Gastrocnemius medialis (tissue), 4 donors: Measurements from ENCODE around the gene GTSE1.

Source experiments
- CTCF ChIP-seq, 5 experiments: fragments of 450-650 bp in 3 of 5; fragments of 200-600 bp in 2 of 5; sonication (generic) in 2 of 5; IDR thresholded peaks in 4 of 5; conservative IDR thresholded peaks in 1 of 5; 1 replicate in 4 of 5; 2 replicates in 1 of 5; pipeline ENCODE4 v1.5.1; 2016 to 2019; ENCODE audit warnings: antibody characterized with exemption in 5 of 5, mild to moderate bottlenecking in 3 of 5, moderate library complexity in 3 of 5
- POLR2A ChIP-seq, 2 donors: fragments of 450-650 bp; IDR thresholded peaks; one replicate each; pipeline ENCODE4 v1.6.1; 2017; ENCODE audit warnings: antibody characterized with exemption in 2 of 2, mild to moderate bottlenecking in 2 of 2, moderate library complexity in 2 of 2

GRCh38 chr22:46355369-46355995 is 58.8 kb downstream of the GTSE1 start:
- TF ChIP-seq CTCF (IDR thresholded peaks at IDR 0.05 in 4 of 5, conservative IDR thresholded peaks at IDR 0.05 in 1 of 5), result peak; percentile 33 to 71 (median 60)
- TF ChIP-seq POLR2A (IDR thresholded peaks at IDR 0.05), result no peak
